ENCODE results near the gene DPH7.
"Not testable (repeated sequence)": the region's sequence is repeated elsewhere in the genome, so short reads cannot be mapped to it uniquely, and the experiment has no call there.

Gene DPH7

GRCh38 chr9:137514691-137515337, 63.9 kb downstream of the DPH7 start:
- H3K27ac ChIP-seq = no peak overlapping the region
- no peak for TF ChIP-seq CTCF (conservative IDR thresholded peaks at IDR 0.05)

- not testable (repeated sequence) for H3K27ac ChIP-seq
These were observed 64.7 kb downstream of the DPH7 start for GRCh38 chr9:137513801-137514570.

DNA sequence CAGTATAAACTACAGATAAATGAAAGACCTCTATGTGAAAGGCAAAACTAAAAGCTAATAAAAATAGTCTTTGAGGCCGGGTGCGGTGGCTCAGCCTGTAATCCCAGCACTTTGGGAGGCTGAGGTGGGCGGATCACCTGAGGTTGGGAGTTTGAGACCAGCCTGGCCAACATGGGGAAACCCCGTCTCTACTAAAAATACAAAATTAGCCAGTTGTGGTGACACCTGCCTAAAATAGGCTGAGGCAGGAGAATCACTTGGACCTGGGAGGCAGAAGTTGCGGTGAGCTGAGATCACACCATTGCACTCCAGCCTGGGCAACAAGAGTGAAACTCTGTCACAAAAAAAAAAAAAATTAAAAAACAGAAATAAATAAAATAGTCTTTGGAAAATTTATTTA, 65.6 kb downstream of the DPH7 start:
- H3K27ac ChIP-seq = not testable (repeated sequence)

GRCh38 chr9:137511758-137512463, 66.8 kb downstream of the DPH7 start:
- TF ChIP-seq CTCF (conservative IDR thresholded peaks at IDR 0.05) = no peak

GRCh38 chr9:137511126-137511525, 67.6 kb downstream of the DPH7 start:
- not testable (repeated sequence) for H3K27ac ChIP-seq

More at GRCh38 chr9:137511758-137512463, 66.8 kb downstream of the DPH7 start:
- no peak overlapping the region for H3K27ac ChIP-seq

DNA sequence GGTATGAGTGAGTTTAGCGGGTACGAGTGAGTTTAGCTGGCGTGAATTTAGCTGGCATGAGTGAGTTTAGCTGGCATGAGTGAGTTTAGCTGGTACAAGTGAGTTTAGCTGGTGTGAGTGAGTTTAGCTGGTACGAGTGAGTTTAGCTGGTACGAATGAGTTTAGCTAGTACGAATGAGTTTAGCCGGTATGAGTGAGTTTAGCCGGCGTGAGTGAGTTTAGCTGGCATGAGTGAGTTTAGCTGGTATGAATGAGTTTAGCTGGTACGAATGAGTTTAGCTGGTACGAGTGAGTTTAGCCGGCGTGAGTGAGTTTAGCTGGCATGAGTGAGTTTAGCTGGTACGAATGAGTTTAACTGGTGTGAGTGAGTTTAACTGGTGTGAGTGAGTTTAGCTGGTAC, 69.5 kb downstream of the DPH7 start:
- TF ChIP-seq CTCF (conservative IDR thresholded peaks at IDR 0.05) = no peak
- H3K27ac ChIP-seq = no peak overlapping the region

DNA sequence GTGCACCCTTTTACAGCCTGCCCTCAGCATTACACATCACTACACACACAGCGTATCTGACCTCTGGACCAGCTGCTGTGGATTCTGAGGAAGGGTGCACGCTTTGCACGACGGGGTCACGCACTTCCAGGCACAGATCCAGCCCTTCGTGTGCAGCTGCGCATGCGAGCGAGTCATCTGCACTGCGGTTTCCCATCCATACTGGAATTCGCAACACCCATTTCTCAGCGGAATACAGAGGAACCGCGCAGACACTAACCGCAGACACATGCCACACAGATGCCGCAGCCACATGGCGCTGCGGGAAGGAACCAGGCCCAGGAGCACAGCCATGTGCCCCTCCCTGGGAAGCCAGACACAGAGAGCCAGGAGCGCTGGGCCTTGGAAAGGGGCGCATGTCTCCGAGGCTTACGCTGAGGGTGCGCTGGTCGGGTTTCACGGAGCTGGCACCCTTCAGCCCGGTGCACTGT, 72.0 kb downstream of the DPH7 start:
- no peak for TF ChIP-seq CTCF (conservative IDR thresholded peaks at IDR 0.05)
- H3K27ac ChIP-seq = no peak overlapping the region

GRCh38 chr9:137506274-137506673, 72.5 kb downstream of the DPH7 start:
- H3K27ac ChIP-seq = no peak overlapping the region
- TF ChIP-seq CTCF (conservative IDR thresholded peaks at IDR 0.05) = no peak
